Erythroblast (primary cell): ENCODE results near the gene ATL2.

Experiments used
- GATA1 ChIP-seq: IDR thresholded peaks from 2 replicates; pipeline ENCODE4 v1.6.1; 2011; ENCODE audit warnings: low read depth, mild to moderate bottlenecking, control low read depth, low read length, moderate library complexity
- POLR2A ChIP-seq: IDR thresholded peaks from 2 replicates; pipeline ENCODE4 v1.6.1; 2011; ENCODE audit warnings: mild to moderate bottlenecking, low read length

GRCh38 chr2:38376346-38377049 lies 575 bp downstream of the ATL2 start:
- TF ChIP-seq POLR2A = peak; percentile 42
- TF ChIP-seq GATA1 = no peak
